ENCODE measurements around the gene CRISPLD2.
"Not testable (repeated sequence)": the region's sequence is repeated elsewhere in the genome, so short reads cannot be mapped to it uniquely, and the experiment has no call there.

CRISPLD2 gene

GRCh38 chr16:84864326-84864955, 44.7 kb downstream of the CRISPLD2 start:
- DNase-seq = no peak

GRCh38 chr16:84867696-84868095, 47.9 kb downstream of the CRISPLD2 start:
- DNase-seq = no peak

- DNase-seq = no peak
These were observed 48.5 kb downstream of the CRISPLD2 start for GRCh38 chr16:84868328-84868727.

- DNase-seq = no peak
These were observed 49.2 kb downstream of the CRISPLD2 start for GRCh38 chr16:84868829-84869472.

- no peak for DNase-seq
These were observed 49.7 kb downstream of the CRISPLD2 start for GRCh38 chr16:84869473-84869845.

- DNase-seq = not testable (repeated sequence)
These were observed 53.2 kb downstream of the CRISPLD2 start for GRCh38 chr16:84872971-84873370.

GRCh38 chr16:84874004-84874435, 54.2 kb downstream of the CRISPLD2 start:
- DNase-seq = no peak

GRCh38 chr16:84874553-84874952, 54.8 kb downstream of the CRISPLD2 start:
- no peak for DNase-seq

GRCh38 chr16:84874983-84875382, 55.2 kb downstream of the CRISPLD2 start:
- DNase-seq = no peak

- no peak for DNase-seq
These were observed 56.1 kb downstream of the CRISPLD2 start for GRCh38 chr16:84875846-84876245.

- DNase-seq = no peak
These were observed 57.3 kb downstream of the CRISPLD2 start for GRCh38 chr16:84876873-84877606.

- DNase-seq = no peak
These were observed 59.0 kb downstream of the CRISPLD2 start for GRCh38 chr16:84878770-84879169.

- no peak for DNase-seq
These were observed 60.0 kb downstream of the CRISPLD2 start for GRCh38 chr16:84879569-84880487.

GRCh38 chr16:84881702-84882521, 62.1 kb downstream of the CRISPLD2 start:
- DNase-seq = no peak

- no peak for DNase-seq
These were observed 63.5 kb downstream of the CRISPLD2 start for GRCh38 chr16:84883301-84883700.

GRCh38 chr16:84884246-84884595, 64.4 kb downstream of the CRISPLD2 start:
- no peak for DNase-seq

- no peak for DNase-seq
These were observed 65.0 kb downstream of the CRISPLD2 start for GRCh38 chr16:84884596-84885341.

GRCh38 chr16:84885342-84885910, 65.6 kb downstream of the CRISPLD2 start:
- DNase-seq = no peak

GRCh38 chr16:84886497-84887090, 66.8 kb downstream of the CRISPLD2 start:
- no peak for DNase-seq

GRCh38 chr16:84887207-84887606, 67.4 kb downstream of the CRISPLD2 start:
- no peak for DNase-seq

- DNase-seq = no peak
These were observed 68.7 kb downstream of the CRISPLD2 start for GRCh38 chr16:84888450-84888849.
